Smooth muscle cell of the brain vasculature (primary cell): Measurements from ENCODE around the gene HES6.

Experiments used
- DNase-seq: peaks from one replicate; pipeline ENCODE4 v3.0.0-alpha.2; 2012; ENCODE audit warnings: low read depth, low spot score

The HES6 gene

DNA sequence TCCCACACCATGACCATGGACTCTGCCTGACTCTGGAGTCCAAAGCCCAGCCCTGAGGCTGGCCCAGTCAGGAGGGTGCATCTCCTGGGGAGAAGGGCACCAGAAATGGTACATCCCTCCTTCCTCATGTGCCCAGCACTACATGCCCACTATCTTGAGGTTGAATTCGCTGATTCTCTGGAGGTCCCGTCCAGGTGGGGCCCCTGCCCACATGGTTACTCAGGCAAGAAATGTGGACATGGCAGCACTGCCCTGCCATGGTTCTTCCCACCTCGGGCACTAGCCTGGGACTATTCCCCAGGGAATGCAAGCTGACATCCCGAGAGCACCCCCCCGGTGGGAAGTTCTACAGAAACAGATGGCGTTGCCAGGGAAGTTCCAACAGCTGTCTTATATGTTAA is 15.3 kb upstream of the HES6 start:
- no peak for DNase-seq

DNA sequence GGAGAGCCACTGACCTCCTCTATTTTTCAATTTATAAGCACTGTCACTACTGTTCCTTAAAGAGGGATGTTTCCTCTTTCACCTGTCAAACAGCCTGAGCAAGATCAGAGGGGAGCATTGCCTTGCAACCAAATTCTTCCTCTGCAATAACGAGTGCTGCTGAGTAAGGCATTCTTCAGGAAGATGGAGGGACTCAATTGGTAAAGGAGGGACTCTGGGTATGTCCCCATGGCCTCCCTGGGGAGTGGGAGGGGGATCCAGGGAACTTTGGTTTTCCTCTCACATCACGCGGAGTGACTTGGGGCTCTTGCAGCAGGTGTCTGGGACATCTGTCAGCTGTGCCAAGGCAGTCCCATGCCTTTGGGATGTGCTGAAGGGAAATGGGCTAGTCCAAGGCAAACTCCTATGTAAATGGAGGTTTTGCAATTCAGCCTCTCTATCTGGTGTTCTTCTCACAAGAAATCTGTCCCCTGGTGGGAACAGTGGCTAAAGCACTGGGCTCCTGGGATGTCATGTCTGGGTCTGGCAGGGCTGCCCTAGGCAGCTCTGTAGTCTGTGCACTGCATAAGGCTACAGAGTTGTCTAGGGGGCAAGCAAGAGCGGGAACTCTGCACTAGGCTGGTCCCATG is 14.4 kb upstream of the HES6 start:
- DNase-seq, result no peak

DNA sequence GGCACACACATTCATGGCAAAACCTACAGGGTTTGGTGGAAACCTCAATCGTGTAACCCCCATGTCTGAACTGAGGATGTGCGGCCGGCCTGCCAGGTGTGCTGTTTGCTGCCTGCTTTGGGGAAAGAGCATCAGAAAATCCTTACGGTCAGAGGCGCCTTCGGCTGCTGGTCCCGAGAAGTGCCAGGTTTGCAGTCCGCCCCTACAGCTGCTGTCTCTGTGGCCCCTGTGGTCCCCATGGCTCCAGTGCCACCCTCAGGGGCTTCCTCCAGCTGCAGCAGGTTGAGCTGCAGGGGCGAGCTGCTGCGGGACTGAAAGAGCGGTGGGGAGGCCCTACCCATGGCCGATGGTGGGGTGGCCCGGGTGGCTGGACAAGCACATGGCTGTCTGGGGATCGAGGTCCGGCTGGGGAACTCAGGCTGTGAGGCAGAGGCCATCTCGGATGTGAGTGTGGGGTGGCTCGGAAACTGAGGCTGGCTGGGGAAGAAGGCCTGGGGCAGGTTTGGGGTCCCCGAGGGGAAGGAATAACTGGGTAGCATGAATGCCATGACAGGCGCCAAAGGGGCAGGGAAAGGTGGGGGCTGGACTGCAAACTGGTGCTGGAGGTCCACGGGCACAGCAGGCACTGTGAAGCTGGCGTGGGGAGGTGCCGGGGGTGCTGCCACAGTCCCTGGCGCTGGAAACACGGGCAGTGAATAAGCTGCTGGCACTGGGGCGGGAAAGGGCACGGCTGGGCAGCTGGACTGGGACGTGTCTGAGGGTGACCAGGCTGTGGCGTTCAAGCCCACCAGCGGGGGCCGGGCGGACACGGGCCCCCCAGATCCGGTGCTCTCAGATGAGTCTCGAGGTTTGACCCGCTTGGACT is 13.2 kb upstream of the HES6 start:
- DNase-seq, result no peak

DNA sequence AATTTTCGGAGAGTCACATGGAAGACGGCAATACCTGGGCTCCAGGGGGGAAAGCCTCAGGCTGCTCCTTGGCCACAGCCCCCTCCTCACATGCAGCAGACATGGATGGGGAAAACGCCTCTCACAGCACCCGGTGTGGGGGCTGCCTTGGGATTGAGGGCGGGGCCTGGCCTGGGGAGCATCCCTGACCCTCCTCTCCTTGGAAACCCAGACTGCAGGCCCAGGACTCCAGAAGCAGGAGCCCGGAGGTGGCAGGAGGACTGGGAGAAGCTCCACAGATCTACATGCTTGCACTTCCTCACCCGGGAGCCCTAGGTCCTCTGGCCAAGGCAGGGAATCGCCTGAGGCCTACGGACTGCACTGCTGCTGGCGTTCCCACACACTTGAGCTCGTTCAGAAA is 12.1 kb upstream of the HES6 start:
- no peak for DNase-seq

DNA sequence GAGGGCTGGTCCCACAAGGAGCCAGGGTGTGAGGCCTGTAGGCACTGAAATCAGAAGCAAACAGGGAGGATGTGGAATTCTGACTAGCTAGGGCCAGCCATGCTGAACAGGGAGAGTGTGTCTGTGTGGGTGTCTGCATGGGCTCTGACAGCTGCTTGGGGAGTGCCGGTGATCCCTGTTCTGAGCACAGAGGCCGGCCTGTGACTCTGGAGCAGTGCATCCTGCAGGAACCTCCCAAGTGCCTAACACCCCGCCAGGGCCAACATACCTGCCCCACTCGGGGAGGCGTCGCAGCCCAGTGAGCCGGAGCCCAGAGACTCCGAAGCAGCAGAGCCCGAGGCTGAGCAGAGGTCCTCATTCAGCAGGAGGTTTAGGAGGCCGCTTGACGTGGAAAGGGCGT is 11.5 kb upstream of the HES6 start:
- no peak for DNase-seq

DNA sequence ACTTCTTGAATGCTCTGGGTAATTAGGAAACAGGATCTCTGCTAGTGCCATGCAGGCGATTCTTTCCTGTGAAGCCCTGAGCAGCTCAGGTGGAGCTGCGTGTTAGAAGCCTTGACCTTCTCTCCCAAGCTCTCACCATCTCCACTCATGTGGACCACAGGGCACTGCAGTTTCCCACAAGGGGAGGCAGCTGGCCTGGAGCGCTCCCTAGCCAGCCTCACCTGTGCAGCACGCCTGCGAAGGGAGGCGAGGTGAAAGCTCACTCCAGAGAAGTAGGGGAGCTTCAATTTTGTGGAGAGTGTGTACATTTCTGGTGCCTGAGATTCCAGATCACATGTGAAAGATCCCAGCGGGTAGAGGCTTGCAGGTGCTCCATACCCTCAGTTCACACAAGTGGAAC is 11.1 kb upstream of the HES6 start:
- no peak for DNase-seq

DNA sequence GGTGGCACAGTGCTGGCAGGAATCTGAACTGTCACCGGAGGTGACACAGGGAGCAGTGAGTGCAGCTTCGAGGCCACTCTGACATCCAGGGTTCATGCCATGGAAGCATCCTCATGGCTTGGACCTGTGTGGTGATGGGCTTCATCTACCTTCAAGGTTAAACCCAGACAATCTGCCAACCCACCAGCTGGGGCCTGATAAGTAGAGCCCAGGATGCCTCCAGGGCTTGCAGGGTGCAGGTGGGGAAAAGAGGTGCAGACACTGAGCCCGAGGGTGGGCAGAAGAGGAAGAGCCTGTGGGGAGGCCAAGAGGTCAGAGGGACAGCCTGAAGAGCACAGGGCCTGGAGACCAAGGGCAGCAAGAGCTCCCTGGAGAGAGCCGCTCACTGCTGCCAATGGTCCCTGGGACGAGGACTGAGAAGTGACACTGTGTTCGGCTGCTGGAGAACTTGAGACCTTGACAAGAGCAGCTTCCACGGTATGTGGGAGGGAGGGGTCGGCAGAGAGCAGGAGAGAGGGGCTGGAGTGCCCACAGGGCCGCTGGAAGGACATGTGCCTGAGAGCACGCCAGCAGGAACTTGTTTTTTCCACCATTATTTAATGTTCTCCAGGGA is 8.1 kb upstream of the HES6 start:
- DNase-seq, result no peak

DNA sequence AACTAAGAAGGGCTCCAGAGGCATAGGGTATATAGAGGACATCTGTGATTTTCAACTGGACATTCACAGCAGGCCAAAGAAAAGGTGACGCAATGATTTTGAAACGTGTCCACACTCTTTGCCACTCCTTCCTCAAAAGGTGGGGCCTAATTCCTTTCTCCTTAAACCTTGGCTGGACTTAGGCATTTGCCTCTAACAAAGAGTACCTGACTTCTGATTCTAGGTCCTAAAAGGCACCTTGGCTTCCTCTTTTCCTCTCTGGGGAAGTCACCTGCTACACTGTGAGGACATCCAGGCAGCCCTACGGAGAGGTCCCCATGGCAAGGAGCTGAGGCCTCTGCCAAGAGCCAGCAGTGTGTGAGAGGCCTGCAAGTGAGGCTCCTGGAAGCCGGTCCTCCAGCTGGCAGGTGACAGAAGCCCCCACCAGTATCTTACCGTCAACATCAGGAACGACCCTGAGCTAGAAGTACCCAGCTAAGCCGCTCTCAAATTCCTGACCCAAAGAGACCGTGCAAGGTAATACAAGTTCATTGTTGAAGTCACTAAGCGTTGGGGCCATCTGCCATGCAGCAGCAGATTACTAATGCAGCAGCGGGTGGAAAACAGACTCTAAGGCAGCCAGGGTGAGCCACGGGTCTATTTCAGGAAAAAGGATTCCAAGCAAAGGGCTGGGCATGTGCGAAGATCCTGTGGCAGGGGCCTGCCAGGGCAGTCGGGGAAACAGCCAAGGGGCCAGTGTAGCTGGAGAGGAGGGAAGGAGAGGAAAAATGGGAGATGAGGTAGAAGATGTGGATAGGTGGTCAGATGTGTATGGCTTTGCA is 7.4 kb upstream of the HES6 start:
- DNase-seq, result no peak

DNA sequence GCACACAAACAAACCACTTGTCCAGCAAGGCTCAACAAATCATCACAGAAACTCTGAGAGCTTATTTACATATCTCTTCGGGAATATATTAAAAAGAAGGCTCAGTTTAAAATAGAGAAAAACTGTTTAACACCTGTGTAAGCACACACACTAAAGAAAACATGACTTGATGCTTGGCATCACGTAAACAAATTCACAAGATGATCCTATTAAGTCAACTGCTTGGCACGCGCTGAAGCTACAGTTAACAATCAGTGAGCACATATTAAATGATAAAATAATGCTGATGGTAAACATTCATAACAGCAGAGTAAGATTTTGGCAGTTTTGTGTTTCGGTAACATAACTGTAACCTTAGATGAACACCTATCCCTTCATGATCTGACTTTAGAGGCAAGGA is 4.3 kb upstream of the HES6 start:
- no peak for DNase-seq

DNA sequence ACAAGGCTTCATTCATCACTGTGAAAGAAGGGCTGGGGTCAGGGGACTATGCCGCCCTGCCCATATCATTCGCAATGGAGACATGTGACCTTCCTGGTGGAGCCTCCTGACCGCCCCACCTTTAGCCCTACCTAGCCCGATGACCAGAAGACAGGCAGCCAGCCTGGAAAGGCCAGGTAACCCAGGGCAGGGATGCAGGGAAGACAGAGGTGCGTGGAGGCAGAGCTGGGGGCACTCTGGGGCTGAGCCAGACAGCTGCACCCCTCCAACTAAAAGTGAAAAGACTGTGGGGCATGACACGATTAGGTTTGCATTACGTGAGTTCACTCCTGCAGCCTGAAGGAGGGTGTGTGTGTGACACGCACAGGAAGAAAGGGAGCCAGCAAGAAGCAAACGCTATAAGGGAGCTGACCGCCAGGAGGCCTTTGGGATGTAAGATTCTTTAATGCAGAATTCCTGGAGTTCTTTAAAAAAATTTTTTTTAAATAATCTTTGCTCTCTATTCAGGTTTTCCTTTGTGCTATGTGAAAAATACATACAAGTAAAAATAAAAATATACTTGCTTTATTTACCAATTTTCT is 3.7 kb upstream of the HES6 start:
- no peak for DNase-seq

DNA sequence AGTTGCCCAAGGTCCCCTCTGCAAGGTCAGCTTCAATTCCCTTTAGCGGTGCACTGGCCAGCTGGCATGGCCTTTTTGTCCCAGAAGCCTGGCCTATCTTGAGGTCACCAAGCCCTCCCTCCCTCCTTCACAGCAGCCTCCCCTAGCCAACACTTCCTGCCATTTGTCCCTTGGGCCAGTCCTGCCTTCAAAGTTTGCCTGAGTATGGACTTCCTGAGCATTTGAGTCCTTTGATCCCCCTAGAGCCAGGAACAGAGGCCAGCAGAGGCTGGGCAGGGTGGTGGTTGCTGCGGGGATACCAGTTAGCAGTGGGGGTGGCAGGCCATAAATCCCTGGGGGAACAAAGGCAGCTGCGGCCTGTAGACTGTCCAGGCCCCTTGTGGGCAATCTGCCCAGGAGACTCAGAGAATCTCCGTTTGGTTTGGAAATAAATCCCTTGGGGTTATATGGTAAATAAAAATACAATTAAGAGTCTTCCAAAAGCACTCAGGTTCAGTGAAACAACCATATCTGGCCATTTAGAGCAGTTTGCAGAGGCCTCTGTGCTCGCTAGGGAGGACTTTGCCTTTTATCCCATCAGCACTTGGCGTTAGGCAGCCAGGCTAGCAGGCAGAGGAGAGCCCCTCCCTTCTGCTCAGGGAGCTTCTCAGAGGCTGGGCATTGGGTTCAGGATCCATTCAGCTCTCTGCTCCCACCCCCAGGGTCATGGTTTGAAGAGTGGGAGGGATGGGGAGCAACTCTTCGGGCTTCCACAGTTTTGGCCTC is 3.1 kb upstream of the HES6 start:
- DNase-seq, result no peak

DNA sequence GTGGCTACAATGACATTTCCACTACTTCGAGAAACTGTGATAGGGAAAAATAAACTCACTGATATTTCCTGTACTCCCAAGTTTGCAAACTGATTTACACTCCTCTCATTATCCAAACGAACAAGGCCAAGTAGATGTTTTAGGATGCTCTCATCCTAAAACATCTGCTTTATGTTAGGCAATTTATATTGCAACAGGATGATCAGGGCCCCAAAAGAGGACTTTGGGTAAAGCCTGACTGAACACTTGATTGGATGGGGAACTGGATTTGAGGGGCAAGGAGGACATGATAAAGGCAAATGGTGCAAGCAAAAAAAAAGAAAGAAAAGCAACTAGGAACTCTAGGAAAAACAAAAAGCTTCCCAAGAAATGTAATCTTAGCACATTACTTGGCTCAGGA is 2.1 kb upstream of the HES6 start:
- DNase-seq, result no peak

DNA sequence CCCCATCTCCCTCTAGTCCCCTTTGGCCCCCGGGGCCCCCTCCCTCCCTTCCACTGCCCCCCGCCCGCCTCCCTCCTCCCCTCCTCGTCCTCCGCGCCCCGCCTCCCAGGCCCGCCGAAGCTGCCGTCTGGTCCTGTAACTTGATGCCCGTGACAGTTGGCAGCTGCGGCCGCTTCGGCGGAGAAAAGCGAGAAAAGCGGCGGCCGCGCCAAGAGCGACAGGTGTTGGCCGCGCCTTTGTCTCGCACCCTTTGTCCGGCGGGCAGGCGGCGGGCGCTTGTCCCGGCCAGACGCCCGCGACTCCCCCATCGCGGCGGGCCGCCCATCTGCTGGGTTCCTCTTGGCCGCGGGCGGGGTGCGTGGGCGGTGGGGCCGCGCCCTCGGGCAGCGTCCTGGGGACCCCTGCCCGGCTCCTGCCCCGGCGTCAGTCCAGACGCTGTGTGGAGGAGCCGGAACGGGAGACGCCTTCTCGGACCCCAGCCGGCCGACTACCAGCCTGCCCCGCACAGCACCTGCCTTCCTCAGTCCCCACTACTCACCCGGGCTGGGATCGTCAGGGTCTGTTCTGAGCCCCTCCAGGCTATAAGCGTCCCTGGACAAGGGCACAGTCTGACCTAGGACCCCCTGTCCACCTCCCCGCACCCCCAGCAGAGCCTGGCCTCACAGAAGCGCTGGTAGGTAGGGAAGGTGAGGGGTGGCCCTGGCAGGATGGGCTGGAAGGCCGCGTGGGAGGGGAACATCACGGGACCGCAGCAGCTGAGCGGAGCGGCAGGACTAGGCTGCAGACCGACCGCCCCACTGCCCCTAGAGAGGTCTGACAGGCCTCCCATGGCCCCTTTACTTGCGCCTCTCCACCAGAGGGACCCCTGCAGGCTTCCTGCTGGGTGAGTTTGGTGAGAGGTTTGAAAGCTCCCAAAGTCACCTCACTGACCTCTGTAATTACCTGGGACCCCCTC is 1.2 kb upstream of the HES6 start:
- no peak for DNase-seq

DNA sequence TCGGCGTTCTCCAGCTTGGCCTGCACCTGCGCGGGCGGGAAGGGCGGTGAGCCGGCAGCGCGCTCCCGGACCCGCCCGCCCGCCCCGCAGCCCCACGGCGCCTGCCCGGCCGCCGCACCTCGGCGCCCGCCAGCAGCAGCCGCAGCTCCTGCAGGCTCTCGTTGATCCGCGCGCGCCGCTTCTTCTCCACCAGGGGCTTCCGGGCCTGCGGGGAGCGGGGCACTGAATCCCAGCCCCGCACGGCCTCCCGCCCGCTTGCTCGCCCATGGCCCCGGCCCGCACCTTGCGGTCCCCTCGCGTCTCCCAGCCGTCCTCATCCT is 335 bp downstream of the HES6 start:
- DNase-seq, result no peak

DNA sequence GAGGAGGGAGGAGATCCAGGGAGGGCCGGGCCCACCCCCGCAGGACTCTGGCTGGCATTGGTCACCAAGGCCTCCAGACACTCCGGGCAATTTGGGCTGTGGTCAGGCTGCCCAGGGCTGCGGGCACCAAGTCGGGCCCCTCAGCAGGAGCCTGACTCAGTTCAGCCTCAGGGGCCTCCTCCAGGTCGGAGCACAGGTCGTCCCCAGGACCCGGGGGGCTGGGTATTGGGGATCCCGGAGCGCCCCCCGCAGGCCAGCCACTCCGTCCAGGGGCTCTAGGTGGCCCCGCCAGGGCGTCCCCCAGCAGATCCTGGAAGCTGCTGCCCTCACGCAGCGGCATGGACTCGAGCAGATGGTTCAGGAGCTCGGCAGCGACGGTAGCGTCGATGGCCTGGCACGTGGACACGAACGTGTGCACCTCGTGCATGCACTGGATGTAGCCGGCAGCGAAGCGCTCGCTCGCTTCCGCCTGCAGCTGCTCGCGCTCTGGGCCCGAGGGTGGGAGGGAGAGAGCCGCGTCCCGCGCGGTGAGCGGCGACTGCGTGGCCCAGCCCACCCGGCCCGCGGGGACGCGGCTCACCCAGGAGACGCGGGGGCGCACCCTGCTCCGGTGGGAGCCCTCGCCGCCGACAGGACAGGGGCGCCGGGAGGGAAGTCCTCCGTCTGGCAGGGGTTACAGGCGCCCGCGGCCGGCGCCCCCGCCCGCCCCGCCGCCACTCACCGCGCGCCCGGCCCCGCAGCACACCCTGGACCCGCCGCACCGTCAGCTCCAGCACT is 884 bp downstream of the HES6 start:
- no peak for DNase-seq

DNA sequence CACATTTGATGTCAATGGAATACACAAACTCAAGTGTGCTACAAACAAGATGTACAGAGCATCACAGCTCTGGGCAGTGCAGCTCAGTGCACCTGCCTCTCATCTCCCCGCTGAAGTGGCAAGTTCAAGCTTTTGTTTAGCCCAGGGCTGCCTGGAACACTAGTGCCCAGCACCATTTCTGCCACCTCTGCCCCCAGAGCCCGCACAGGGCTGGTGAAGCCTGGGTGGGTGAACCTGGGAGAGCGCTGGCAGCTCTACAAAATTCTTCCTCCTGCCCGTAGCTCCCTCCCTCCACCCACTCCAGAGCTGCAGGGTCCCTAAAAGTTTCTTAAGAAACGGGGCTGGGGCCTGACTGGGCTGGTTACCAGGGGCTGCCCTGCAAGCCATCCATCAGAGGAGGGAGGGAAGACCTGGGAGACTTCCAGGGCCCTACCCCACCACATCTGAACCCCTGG is 1.5 kb downstream of the HES6 start:
- DNase-seq, result no peak

DNA sequence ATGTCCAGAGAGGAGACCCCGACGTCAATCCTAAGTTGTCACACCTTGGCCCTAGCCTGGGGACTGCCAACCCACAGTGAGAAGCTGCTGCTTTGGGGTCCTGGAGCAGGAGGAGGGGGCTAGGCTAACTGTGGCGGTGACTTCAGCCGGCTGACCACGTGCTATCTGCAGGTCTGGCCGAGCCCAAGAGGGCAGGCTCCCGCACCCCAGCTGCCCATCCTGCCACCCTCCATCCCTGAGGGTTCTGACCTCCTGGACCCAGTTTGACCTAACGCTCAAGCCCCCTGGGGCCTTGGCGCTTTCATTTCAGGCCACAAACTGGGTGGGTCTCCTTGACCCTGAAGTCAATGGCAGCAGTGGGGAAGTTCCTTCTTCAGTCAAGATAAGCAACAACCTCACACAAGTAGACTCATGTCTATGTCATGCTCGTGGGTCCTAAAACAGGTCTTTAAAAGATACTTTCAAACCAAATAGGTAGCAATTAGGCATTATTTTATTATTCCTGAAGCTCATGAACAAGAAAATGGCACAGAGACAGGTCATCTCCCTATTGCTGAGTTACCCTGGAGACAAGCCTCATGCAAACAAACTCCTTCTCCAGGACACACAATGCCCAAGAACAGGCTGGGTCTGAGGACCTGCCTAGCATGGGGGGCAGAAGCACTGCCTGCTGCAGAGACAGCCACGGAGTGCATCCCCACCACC is 2.3 kb downstream of the HES6 start:
- no peak for DNase-seq

DNA sequence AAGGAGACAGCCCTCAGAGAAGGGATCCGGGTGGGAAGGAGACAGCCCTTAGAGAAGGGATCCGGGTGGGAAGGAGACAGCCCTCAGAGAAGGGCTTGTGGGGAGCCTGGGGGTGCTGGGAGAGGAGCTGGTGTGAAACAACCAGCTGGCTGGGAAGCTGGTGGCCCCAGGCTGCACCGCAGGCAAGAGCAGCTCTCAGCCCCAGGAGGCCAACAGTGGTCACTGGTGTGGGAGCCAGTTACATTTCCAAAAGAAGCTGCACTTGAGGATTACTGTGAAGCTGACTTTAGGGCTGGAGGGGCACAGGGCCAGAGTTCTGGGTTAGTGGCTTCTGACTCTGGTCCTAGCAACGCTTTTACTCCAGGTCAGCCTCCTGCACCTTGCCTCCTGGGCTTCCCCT is 3.3 kb downstream of the HES6 start:
- DNase-seq, result no peak

DNA sequence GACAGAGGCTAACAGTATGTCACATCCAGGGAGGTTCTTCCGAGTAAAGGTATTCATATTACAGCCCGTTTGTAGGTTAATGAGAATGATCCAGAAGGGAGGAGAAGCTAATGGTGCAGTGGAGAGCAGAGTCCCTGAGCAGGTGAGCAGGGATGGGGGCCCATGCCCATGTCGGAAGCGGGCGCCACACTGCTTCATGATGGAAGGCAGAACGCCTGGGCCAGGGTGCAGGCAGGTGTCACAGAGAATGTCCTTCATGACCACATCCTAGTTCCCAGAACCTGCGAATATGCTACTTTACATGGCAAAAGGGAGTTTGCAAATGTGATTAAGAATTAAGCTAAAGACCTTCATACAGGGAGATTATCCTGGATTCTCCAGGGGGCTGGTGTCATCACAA is 4.0 kb downstream of the HES6 start:
- DNase-seq, result no peak
